GM19463 (cell line): ENCODE data around the gene CELA2B.
"Not testable (repeated sequence)": the region's sequence is repeated elsewhere in the genome, so short reads cannot be mapped to it uniquely, and the experiment has no call there.

Experiments used
- ATAC-seq: cut with Tn5 transposase; IDR thresholded peaks from one replicate; pipeline ENCODE4 v1.9.1; 2021; ENCODE audit warnings: mild to moderate bottlenecking, moderate library complexity; ENCODE audit not compliant: unreplicated experiment

The CELA2B gene

DNA sequence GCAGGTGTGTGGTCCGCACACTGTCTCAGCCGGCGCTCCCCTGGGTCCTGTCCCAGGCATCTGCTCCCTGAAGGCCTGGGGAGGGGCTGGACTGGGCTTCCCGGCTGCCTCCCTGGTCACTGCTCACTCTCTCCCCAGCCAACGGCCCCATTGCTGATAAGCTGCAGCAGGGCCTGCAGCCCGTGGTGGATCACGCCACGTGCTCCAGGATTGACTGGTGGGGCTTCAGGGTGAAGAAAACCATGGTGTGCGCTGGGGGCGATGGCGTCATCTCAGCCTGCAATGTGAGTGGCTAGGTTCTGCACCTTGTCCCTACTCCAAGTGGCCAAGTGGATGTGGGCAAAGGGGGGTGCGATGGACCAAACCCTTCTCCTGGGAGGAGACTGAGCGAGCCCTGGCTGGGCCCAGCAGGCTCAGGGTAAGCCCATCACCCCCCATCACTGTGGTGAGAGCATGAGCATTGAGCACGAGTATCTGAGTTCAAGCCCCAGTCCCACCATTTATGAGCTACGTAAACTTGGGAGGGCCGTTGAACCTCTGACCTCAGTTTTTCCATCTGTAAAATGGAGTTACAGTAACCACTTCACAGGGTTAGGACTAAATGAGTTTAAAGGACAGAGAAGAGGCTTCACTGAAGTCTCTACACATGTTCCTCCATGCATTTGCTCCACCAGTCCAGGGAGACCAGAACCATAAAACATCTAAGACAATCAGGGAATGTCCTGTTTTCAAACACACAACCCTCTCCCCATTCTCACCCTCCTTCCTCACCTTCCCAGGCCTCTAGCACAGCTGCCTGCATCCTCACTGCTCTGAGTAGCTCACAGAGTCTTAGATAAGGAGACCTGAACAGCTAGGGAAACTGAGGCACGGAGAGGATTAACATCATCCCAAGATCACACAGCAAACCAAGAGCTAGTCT, 31.2 kb upstream of the CELA2B start:
- ATAC-seq: no peak

DNA sequence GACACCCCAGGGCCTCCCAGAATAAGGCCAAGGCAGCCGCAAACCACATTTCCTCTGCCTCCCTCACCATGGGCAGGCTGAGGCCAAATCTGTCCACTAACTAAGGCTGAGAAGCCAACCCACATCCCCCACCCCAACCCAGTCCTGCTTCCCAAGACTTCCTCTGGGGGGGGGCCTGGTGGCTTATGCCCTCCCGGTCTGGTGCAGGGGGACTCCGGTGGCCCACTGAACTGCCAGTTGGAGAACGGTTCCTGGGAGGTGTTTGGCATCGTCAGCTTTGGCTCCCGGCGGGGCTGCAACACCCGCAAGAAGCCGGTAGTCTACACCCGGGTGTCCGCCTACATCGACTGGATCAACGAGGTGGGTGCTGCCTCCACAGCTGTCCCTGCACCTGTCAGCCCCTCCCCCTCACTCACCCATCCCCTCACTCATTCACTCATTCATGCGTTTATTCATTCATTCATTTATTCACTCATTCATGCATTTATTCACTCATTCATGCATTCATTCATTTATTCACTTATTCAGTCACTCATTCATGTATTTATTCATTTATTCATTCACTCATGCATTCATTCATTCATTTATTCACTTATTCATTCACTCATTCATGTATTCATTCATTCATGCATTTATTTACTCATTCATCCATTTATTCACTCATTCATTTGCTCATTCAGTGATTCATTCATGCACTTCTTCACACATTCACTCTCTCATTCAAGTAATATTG, 30.3 kb upstream of the CELA2B start:
- no peak for ATAC-seq

DNA sequence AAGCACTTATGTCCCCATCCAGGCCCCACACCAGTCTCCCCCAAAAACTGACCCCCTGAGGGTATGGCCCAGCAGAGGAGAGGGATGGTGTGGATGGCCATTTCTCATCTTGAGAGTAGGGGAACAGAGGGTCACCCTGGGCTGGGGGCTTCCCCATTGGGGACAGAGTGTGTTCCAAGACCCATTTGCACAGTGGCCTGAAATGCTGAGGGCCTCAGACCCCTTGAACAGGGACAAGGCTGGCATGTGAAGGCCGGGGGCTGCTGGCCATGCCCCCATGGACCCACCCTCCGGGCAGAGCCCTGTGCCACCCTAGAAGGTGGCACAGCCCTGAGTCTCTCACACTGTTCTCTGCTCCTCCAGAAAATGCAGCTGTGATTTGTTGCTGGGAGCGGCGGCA, 29.7 kb upstream of the CELA2B start:
- ATAC-seq: no peak

DNA sequence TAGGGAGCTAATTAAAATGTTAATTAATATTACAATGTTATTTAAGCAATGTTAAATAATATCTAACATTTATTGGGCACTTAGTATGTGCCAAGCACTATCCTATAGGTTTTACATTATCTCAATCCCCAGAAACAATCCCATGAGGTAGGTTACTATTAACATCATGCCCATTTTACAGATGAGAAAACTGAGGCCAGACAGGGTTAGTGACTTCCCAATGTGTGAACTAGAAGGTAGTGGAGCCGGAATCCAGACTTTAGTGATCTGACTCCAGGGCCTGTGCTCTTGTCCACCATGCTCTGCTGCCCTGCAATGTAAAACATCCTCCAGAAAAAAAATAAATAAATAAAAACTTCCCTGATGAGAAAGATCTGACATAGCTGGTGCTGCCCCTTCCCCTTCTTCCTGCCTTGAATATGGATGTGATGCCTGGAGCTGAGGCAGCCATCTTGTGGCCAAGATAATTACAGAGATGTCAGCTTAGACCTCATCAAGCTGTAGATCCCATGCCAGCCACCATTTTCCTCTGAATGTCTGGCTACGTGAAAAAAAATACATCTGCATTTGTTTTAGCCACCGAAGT, 26.9 kb upstream of the CELA2B start:
- no peak for ATAC-seq

DNA sequence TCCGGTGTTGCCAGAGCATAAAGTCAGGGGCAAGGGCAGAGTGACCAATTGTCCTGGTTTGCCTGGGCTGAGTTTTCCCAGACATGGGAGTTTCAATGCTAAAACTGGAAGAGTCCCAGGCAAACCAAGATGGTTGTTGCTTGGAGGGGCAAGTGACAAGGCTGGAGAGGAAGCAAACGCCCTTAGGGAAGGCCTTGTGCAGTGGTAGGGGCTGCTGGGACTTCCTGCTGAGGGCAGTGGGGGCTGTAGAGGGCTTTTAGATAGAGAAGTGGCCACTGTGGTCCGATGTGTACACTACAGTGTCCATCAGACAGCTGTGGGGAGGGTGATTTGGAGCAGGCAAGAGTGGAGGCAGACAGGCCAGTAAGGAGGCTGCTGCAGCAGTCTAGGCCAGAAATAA, 26.3 kb upstream of the CELA2B start:
- no peak for ATAC-seq

DNA sequence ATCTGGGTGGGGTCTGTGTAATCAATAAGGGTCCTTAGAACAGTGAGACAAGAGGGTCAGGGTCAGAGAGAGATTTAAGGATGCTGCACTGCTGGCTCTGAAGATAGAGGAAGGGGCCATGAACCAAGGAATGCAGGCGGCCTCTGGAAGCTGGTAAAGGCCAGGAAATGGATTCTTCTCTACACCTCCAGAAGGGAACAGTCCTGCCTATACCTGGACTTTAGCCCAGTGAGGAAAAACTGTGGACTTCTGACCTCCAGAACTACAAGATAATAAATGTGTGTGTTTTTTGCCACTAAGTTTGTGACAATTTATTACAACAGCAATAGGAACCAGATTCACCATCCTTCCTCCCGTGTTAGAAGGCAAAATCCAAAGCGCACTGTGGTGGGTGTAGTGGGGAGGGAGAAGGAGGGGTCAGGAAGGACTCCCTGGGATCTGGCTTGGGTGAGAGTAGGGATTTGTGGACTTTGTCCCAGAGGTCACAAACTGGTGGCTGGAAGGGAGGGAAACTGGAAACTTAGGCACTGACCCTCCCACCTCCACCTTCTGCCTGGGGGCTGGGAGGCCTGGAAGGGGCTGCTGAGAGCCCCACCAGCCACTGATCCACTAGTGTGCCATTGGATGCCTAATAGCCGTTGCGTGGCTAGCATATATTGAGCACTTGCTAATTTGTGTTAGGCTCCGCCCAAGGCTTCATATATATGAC, 24.7 kb upstream of the CELA2B start:
- ATAC-seq: no peak

DNA sequence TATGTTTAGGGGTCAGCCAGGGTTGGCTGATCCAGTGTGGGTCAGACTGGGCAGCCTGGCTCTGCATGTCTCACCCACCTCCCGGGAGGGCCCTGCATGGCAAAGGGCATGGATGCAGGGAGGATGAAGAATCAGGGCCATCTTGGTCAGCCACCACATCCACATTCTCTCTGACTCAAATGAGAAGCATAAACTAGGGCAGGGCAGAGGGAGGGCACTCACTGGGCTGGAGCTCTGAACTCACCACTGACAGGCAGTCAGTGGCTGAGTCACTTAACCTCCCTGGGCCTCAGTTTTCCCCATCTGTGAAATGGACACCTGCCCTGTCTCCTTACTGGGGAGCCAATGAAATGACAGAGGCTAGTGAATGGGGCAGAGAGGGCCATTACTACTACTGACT, 23.7 kb upstream of the CELA2B start:
- no peak for ATAC-seq

DNA sequence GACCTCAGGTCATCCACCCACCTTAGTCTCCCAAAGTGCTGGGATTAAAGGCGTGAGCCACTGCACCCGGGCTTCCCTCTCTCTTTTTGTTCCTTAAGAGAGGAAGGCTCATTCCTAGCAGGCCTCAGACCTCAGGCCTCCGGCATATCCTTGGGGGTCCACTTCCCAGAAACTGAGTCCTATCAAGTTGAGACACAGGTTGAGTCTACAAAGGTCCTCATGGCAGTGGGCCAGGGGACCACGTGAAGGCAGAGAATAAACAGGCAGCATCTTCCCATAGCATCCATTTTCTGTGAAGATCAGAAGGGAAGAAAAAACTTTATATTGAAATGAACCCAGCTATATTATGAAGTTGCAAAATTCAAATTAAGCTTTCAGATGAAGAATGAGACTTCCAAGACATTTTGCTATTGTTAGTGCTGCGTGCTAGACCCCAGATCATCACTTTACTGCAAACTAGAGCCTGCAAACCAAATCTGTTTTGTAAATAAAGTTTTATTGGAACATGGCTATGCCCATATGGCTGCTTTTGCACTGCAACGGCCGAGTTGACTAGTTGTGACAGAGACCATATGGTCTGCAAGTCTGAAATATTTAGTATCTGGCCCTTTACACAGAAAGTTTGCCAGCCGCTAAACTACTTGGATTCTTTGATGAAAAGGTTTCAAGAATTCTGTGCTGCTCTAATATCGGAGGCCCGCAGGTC, 22.9 kb upstream of the CELA2B start:
- ATAC-seq: no peak

DNA sequence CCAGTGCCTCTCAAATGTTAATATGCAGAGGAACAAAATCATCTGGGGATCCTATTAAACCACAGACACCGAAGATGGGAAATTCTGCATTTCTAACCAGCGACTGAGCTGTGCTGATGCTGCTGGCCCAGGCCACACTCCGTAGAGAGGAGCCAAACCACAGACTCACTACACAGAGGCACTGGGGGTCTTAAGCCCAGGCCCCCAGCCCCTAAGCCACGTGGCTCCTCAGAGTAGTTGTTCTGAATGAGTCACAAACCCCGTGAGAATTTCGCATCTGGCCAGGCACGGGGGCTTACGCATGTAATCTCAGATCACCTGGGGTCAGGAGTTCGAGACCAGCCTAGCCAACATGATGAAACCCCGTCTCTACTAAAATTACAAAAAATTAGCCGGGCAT, 22.2 kb upstream of the CELA2B start:
- ATAC-seq: no peak

DNA sequence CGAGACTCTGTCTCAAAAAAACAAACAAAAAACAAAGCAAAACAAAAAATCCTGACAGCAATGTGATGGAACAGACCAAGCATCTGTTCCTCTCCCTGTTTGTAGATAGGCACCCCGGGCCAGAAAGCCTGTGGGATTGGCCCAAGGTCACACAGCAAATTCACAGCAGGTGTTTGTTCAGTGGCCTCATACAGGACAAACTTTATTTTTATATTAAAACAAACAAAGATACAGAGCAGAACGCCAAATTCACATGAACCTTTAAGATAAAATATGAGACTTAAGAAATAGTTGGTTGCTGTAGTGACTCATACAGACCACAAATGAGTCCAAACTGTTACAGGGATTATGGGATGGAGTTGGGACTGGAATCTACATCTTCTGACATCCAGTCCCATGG, 21.6 kb upstream of the CELA2B start:
- ATAC-seq: no peak

DNA sequence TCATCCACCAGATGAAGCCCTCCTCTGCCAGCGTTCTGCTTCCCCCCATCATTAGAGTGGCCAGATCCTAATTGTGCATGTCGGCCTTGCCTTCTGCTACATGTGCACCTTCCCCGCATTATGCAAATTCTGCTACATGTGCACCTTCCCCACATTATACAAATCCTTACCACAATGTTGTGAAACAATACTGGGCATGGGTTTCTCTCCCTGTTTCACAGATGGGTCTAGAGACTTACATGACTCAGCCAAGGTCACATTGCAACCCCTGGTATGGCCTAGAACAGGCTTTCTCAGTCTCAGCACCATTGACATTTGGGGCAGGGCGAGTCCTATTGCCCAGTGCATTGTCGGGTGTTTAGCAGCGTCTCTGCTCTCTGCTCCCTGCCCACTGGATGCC, 20.4 kb upstream of the CELA2B start:
- no peak for ATAC-seq

DNA sequence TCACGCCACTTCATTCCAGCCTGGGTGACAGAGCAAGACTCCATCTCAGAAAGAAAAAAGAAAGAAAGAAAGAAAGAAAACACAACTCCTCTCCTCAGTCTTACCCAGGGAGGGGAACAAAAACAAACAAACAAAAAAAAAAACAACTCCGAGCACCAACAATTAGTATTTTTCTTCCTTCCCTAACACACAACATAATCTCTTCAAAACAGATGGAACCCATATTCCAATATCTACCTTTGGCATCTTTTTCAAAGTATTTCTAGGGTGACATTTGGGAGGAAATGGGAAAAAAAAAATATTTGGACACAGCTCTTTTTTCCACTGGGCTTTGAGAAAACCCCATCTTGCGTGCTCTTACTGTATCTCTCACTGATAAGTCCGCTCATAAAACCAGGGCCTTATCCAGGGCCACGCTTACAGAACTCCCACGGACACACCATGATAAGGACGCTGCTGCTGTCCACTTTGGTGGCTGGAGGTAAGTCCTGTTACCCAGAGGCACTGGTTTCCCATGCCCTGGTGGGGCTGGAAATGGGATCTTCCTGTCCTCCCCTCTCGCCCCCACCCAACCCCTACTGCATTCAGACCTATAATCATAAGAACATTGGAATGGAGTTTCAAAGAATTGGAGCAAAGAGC, 19.5 kb upstream of the CELA2B start, which contains the start of gene CELA2A:
Gene CELA2A (plus strand): TSS at position 420 of the 642 bp plus-strand sequence. CDS start 22 bp downstream, at position 442.
- no peak for ATAC-seq

DNA sequence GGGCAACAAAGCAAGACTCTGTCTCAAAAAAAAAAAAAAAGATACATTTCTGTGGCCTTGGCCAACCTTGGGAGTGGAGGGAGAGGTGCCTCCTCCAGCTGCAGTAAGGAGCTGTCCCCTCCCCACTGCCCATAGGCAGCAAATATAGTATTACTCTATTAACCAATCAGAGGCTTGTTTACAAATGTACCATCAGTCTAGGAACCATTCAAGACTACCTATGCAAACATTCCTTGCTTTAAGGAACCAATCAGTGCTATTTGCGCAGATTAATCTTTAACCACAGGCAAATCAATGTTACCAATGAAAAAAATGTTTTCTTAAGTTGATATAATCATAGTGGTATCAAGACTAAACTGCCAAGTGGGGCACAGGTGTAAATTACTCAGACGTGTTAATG, 18.3 kb upstream of the CELA2B start:
- no peak for ATAC-seq

DNA sequence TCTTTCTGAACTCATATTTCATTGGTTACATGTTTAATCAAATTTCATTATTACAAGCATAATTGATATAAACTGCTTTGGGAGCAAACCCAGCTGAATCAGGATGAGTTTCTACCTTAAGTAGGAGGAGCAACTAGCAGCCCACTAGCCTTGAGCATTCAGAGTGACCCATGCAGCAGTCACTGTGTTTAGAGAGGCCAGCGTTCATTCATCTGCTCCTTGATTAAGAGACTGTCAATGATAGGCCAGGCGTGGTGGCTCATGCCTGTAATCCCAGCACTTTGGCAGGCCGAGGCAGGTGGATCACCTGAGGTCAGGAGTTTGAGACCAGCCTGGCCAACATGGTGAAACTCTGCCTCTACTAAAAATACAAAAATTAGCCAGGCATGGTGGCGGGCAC, 17.5 kb upstream of the CELA2B start:
- not testable (repeated sequence) for ATAC-seq

DNA sequence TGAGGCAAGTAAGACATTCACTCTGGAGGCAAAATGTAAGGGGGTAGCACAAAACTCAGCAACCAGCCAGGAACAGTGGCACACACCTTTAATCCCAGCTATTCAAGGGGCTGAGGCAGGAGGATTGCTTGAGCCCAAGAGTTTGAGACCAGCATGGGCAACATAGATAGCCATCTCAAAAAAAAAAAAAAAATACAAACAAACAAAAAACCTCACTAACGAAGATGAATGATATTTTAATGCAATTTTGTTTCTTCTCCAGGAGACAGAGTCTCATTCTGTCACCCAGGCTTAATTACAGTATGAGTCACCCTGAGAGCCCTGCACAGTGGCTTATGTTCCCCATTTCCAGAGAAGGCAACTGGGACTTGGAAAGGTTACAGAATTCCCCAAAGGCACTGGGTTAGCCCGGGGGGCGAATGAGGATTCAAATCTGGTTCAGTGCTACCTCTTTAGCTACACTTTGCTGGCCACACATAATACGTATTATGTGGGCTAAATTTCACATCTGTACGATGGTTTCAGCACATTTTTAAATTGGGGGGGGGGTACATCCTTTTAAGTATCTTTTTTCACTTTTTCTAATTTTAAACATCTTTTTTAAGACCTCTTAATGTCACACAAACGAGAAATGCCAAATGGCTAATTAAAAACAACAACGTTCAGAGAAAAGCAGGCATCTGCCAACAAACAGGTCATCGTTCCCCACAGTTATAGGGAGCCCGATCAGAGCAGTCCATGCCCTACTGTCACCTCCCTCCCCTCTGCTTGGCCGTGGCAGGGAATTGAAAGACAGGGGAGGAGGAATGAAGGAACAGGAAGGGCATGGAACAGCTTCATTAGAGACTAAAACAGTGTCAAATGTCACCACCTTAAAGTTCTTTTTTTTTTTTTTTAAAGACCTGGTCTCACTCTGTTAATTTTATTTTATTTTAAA, 15.9 kb upstream of the CELA2B start:
- no peak for ATAC-seq

DNA sequence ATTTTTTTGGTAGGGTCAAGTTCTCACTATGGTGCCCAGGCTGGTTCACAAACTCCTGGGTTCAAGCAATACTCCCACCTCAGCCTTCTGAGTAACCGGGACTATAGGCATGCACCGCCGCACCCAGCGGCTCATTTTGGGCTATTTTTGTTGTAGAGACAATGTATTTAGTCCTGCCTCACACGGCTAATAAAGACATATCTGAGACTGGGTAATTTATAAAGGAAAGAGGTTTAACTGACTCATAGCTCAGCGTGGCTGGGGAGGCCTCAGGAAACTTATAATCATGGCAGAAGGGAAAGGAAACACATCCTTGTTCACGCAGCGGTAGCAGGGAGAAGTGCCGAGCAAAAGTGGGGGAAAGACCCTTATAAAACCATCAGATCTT, 15.2 kb upstream of the CELA2B start:
- ATAC-seq: no peak

DNA sequence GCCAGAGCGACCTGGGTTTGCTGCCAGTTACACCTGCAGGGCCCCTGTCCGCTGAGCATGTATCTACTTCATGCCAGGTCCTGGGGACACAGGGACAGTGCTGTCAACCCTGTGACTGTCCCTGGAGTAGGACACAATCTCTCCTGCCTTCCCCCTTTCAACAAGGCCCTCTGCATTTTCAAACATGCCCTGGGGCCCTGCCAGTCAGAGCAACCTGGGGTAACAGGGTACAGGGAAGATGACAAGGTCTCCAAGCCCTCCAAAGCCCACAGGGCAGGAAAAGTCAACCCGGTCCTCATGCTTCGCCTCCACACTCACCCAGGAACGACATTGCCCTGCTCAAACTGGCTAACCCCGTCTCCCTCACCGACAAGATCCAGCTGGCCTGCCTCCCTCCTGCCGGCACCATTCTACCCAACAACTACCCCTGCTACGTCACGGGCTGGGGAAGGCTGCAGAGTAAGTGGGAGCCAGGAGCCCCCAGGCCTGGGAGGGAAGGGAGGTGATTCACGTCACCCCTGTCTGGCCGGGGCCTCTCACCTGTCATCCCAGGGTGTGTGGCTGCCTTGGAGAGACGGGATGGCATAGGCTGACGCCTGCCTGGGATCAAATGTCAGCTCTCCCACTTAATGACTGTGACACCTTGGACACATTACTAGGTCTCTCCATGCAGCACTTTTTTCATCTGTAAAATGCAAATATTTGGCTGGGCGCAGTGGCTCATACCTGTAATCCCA, 12.7 kb upstream of the CELA2B start:
- not testable (repeated sequence) for ATAC-seq

DNA sequence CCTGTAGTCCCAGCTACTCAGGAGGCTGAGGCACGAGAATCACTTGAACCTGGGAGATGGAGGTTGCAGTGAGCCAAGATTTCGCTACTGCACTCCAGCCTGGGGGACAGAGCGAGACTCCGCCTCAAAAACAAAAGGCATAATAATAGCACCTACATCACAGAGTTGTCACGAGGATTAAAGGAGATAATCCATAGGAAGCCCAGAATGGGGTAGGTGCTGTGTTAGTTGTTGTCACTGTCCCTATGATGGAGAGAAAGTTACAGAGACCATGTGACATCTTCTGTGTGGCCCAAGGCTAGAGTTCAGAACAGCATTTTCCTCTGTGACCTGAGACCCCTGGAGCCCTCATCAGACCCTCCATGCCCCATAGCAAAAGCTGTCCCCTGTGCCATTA, 12.0 kb upstream of the CELA2B start:
- not testable (repeated sequence) for ATAC-seq
